Activated T-cell treated with anti-CD3 and anti-CD28 coated beads for 4 hours (primary cell): ENCODE data around the gene FAM227B.
"Not testable (repeated sequence)": the region's sequence is repeated elsewhere in the genome, so short reads cannot be mapped to it uniquely, and the experiment has no call there.

ENCODE experiments used
- DNase-seq: peaks from one replicate; pipeline ENCODE4 v3.0.0-alpha.2; 2020

The FAM227B gene

GRCh38 chr15:49428409-49429095 is 192.1 kb downstream of the FAM227B start:
- DNase-seq, result no peak

DNA sequence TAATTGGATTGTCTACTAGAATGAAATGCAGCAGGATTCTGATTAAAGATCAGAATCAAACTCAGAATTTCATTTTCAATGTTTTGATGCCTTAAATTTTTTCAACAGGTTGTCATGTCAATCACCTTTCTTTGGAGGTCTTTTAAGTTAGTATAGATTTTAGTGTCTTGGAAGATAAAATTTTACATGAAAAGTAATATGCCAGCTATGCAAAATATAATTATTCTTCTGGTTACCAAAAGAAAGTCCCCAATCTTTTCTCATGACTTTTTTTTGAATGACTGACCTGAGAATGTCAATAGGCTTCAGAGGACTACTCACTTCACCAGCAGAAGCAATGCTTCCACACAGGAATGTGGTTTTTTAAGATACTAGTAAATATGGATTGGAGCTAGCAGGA is 193.2 kb downstream of the FAM227B start:
- no peak for DNase-seq

DNA sequence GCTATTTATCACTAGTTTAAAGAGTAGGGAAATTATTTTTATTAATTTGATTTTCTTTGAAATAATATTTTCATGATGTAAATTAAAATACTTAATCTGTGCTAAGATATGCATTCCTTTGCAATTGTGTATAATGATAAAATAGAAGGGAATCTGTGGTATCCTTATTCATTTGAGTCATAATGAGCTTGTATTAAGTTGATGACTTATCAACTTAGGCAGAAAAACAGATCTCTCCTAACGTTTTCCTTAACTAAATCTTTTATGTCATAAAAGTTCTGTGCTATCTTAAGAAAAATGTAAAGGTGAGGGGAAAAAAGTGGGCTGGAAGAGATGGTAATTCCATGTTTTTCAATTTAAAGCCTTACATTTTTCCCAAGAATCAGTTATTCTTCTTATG is 195.7 kb downstream of the FAM227B start:
- DNase-seq, result no peak

DNA sequence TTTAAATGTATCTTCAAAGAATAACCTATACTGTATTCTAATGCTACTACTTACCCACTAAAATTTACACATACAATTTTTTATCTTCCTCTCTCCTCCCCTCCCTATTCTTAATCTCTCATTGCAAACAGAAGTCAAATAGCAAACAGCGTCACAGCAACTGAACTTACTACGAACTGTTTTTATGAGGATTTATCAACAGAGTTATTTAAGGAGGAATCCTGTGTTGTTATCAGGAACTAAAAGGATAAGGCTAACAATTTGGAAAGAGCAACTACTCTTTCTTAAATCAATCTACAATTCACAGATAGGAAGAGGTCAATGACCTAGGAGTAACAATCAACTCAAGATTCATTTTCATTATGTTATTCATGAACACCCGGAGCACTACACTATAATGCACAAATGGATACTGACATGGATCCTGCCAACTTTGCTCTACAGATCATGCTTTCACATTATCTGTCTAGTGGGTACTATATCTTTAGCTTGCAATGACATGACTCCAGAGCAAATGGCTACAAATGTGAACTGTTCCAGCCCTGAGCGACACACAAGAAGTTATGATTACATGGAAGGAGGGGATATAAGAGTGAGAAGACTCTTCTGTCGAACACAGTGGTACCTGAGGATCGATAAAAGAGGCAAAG is 196.6 kb downstream of the FAM227B start:
- no peak for DNase-seq

DNA sequence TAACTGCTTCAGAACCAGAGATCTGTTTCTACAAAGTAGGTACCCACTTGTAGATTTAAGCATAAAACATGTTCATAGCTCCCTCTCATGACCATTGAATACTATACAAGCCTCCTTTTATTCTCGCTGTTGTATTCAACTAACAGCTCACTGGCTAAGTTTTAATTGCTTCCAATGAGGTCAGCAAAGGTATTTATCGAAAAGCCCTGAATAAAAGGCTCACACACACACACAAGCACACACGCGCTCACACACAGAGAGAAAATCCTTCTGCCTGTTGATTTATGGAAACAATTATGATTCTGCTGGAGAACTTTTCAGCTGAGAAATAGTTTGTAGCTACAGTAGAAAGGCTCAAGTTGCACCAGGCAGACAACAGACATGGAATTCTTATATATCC is 197.6 kb downstream of the FAM227B start, which contains the start of gene FGF7:
Gene FGF7 (plus strand): TSS at position 222 of the 400 bp plus-strand sequence. CDS start 1,056 bp downstream, outside the sequence.
- no peak for DNase-seq

DNA sequence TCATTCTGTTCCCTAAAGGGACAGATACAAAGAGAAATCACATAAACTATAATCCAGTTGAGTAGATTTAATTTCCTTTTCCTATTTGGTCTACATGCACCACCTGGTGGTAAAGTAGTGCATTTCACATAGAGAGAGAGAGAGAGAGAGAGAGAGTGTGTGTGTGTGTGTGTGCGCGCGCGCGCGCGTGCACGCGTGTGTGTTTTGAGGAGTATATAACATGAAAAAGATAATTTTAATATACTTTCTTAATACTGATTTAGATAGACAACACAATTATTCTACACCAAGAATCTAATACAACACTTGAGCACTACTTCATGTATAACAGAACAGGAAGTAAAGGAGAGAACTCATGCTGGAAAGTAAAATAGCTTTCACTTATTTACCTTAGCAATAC is 198.6 kb downstream of the FAM227B start:
- peak; percentile 9 for DNase-seq

- DNase-seq, result no peak
Observed at GRCh38 chr15:49418811-49419210, 201.8 kb downstream of the FAM227B start.

GRCh38 chr15:49415638-49416037 is 205.0 kb downstream of the FAM227B start:
- DNase-seq, result no peak

GRCh38 chr15:49415149-49415548 is 205.5 kb downstream of the FAM227B start:
- DNase-seq, result no peak

GRCh38 chr15:49412797-49413196 is 207.8 kb downstream of the FAM227B start:
- no peak for DNase-seq

DNA sequence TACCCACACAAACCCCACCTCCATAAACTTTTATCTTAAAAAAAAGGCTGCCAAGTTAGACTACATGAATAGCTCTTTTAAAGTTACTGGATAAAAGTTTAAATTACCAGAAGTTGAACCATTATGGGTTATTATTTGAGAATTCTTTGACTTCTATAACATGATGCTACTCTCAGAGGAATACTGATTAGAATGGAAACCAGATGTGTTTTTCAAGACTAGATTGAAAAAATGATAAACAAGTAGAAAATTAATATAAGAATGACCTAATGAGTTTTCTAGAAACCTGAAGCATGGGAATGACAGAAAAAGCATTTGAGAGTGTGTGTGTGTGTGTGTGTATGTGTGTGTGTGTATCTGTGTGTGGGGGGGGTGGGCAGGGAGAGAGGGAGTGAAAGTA is 210.0 kb downstream of the FAM227B start:
- DNase-seq, result no peak

GRCh38 chr15:49406352-49407118 is 214.1 kb downstream of the FAM227B start:
- DNase-seq, result no peak

- not testable (repeated sequence) for DNase-seq
Observed at GRCh38 chr15:49402515-49403296, 217.9 kb downstream of the FAM227B start.

- DNase-seq, result no peak
Observed at GRCh38 chr15:49387471-49387870, 233.1 kb downstream of the FAM227B start.

- no peak for DNase-seq
Observed at GRCh38 chr15:49383266-49383665, 237.4 kb downstream of the FAM227B start.

GRCh38 chr15:49382394-49382793 is 238.2 kb downstream of the FAM227B start:
- DNase-seq, result no peak

GRCh38 chr15:49380912-49381311 is 239.7 kb downstream of the FAM227B start:
- DNase-seq, result no peak

DNA sequence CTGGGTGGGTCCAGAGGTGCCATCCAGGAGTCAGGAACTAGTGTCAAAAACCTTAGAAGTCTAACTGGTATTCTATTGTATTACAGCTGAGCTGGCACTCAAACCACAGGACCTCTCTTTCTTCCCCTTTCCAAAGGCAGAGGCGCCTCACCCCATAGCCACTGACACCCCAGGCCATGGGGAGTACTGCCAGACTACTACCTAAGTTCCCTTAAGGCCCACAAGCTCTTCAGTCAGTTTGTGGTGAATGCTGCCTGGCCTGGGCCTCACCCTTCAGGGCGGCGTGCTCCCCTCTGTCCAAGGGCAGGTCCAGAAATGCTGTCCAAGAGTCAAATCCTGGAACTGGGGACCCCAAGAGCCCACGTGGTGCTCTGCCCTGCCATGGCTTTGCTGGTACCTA is 240.6 kb downstream of the FAM227B start:
- no peak for DNase-seq

DNA sequence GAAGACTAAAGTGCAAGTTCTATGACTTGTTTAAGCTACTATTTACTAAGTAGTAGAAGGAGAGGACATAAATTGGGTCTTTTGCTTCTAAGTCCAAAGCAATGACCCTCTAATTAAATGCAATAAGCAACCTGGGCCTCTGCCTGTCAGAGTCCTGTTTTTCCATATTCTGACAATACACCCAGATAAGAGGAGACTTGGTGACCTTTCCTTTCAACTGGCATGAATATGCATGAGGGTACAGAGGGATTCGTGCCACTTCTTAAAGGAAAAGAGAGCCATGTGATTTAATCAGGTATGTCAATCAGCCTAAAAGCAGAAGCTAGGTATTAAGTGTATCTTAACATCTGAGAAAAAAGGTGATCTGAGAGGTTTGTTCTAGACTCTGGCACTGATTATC is 248.3 kb downstream of the FAM227B start:
- no peak for DNase-seq

- no peak for DNase-seq
Observed at GRCh38 chr15:49370782-49371181, 249.8 kb downstream of the FAM227B start.

DNA sequence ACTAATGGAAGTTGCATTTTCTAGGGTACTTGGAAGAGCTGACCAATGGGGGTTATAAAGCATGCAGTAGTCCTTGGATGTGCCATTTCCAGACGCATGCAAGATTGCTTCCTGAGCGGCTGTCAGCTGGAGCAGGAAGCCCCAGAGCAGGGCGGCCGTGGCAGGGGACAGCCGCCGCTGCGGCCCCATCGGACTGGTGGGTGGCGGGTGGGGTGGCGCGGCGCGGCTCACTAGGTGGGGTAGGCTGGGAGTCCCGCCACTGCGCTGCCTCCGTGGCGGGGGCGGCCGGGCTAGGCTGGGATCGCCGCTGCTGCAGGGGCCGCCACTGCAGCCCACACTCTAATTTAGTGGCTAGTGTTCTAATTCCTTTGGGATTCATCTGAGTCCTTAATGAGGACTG is 254.1 kb downstream of the FAM227B start:
- DNase-seq, result no peak

- no peak for DNase-seq
Observed at GRCh38 chr15:49361370-49361769, 259.2 kb downstream of the FAM227B start.

- not testable (repeated sequence) for DNase-seq
Observed at GRCh38 chr15:49354439-49354838, 266.2 kb downstream of the FAM227B start.
